ENCODE results near the gene MIGA2.
"Not testable (repeated sequence)": the region's sequence is repeated elsewhere in the genome, so short reads cannot be mapped to it uniquely, and the experiment has no call there.

Gene MIGA2, protein sequence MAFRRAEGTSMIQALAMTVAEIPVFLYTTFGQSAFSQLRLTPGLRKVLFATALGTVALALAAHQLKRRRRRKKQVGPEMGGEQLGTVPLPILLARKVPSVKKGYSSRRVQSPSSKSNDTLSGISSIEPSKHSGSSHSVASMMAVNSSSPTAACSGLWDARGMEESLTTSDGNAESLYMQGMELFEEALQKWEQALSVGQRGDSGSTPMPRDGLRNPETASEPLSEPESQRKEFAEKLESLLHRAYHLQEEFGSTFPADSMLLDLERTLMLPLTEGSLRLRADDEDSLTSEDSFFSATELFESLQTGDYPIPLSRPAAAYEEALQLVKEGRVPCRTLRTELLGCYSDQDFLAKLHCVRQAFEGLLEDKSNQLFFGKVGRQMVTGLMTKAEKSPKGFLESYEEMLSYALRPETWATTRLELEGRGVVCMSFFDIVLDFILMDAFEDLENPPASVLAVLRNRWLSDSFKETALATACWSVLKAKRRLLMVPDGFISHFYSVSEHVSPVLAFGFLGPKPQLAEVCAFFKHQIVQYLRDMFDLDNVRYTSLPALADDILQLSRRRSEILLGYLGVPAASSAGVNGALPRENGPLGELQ

DNA sequence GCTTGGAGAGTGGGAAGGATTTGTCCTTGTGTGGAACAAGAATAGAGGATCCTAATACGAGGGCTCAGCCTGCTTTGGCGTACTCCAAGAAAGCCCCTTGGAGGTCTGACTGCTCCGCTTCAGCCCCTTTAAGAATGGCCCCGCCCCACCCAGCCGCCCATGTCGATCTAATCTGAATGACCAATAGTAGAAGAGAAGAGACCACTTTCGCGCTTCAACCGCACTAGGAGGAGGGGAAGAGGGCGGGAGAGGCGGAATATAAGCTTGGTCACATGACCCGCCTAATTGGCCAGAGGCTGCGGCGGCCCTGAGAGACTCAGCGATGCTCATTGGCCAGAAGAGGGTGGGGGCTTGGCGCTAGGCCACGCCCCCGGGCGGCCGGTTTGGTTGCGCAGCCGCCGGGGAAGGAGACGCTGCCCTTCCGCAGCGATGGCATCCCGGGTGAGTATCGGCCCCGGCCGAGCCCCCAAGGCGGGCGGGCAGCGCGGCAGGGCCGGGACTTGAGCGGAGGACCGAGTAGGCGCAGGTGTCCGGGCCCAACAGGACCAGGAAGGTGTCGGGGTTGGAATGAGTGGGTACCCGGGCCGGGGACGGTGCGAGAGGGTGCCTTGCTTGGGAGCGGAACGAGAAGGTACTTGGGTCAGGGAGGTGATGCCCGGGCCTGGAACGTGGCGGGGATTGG lies at the start of gene MIGA2:
MIGA2 (plus strand) TSS at position 386 of the 682 bp plus-strand sequence. CDS start 3,969 bp downstream, outside the sequence.
- DNase-seq: peak; percentile 89

GRCh38 chr9:128986671-128987070 lies 49.8 kb upstream of the MIGA2 start:
- DNase-seq: no peak

GRCh38 chr9:128987805-128988204 lies 48.6 kb upstream of the MIGA2 start:
- no peak for DNase-seq

DNA sequence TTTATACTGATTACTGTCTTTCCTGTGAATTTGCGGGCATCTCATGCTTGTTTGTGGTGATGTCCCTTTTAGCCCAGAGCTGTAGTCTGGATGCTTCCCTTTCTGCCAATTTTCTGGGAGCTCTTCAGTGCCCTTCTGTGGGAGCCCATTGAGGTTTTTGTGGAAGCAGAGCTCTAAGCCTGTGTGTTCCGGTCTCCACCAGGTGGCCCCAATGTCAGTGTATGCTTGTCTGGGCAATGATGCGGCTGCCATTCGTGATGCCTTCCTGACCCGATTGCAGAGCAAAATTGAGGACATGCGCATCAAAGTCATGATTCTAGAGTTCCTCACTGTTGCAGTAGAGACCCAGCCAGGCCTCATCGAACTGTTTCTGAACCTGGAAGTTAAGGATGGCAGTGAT lies 43.4 kb upstream of the MIGA2 start:
- no peak for DNase-seq

- DNase-seq: no peak
These were observed 40.6 kb upstream of the MIGA2 start for GRCh38 chr9:128995791-128996190.

DNA sequence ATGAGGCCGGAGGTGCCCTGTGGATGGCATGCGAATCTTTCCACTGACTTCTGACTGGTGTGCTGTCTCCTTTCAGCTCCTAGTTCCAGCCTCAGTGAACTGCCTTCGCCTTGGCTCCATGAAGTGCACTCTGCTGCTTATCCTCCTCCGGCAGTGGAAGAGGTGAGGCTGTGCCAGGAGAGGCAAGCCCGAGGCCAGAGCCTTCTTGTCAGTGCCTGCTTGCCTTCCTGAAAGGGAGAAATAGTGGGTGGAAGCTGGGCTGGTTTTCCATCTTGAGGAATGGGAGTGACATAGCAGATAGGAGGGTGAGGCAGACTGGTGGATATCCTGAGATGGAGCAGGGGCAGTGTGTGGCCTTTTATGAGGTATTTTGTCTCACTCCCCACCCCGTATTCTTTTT lies 38.0 kb upstream of the MIGA2 start:
- DNase-seq: no peak

GRCh38 chr9:128999581-129000206 lies 36.7 kb upstream of the MIGA2 start:
- DNase-seq: no peak

- DNase-seq: no peak
These were observed 34.7 kb upstream of the MIGA2 start for GRCh38 chr9:129001504-129002325.

GRCh38 chr9:129002992-129003391 lies 33.4 kb upstream of the MIGA2 start:
- DNase-seq: no peak

- DNase-seq: not testable (repeated sequence)
These were observed 32.3 kb upstream of the MIGA2 start for GRCh38 chr9:129004173-129004572.

DNA sequence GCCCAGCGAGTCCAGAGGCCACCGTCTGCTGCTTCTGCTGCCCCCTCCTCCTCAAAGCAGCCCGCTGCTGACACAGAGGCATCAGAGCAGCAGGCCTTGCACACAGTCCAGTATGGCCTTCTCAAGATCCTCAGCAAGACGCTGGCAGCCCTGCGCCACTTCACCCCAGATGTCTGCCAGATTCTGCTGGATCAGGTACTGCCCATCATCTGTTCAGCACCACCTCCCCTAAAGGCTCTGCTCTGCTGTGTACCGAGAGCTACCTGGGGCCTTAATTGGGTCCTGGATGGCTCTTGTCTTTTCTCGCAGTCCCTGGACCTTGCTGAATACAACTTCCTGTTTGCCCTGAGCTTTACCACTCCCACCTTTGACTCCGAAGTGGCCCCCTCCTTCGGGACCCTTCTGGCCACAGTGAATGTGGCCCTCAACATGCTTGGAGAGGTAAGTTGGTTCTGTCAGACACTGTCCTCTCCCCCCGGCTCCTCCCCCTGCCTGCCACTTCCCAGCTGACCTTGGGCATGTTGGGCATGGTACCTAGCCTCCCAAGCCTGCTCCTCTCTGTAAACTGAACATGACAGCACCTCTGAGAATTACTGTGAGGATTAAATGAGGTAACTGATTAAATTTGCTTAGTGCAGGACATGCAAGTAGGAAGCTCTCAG lies 31.0 kb upstream of the MIGA2 start:
- no peak for DNase-seq

DNA sequence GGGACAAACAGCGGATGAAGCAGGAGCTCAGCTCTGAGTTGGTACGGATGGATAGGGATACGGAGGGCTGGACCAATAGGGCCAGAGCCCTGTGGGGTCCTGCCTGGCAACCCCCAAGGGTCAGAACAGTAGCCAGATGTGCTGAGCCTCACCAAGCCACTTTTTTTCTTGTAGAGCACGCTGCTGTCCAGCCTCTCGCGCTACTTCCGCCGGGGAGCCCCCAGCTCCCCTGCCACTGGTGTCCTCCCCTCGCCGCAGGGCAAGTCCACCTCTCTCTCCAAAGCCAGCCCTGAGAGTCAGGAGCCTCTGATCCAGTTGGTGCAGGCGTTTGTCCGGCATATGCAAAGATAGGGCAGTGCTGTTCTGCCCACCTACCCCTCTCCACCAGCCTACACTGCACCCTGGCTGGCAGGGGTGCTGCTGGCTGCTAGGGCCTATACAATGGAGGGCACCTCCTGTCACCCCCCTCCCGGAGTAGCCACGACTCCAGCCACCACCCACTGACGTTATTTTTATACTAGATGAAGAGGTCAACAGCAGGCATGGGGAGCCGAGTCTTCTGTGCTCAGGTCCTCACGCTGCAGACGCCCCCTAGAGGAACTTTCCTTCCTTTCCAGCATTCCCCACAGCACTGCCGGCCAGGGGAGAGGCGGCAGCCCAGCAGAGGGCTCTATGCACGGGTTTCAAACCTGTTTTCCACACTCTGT lies 29.9 kb upstream of the MIGA2 start:
- DNase-seq: no peak

- no peak for DNase-seq
These were observed 29.2 kb upstream of the MIGA2 start for GRCh38 chr9:129007035-129007765.

GRCh38 chr9:129007766-129008468 lies 28.5 kb upstream of the MIGA2 start:
- DNase-seq: no peak

DNA sequence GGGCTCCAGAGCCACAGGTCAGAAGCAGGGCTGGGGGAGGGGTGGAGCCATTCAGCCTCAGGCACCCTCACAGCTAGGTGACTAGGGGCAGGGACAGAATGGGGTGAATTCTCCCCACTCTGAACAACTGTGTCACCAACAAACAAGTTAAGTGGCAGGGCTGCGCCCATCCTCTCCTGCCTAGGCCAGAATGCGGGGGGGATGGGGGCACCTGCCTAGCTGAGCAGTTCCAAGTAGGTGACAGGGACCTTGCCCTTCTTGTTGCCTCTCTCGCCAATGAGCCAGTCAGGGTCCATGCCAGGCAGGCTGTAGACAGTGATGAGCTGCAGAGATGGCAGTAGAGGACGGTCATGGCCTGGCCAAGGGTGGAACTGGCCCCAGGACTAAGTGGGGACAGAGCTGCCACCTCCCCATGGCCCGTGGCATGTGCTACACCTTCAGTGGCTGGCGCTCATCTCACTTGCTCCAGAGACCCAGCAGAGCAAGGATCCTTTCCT lies 27.9 kb upstream of the MIGA2 start:
- DNase-seq: no peak

DNA sequence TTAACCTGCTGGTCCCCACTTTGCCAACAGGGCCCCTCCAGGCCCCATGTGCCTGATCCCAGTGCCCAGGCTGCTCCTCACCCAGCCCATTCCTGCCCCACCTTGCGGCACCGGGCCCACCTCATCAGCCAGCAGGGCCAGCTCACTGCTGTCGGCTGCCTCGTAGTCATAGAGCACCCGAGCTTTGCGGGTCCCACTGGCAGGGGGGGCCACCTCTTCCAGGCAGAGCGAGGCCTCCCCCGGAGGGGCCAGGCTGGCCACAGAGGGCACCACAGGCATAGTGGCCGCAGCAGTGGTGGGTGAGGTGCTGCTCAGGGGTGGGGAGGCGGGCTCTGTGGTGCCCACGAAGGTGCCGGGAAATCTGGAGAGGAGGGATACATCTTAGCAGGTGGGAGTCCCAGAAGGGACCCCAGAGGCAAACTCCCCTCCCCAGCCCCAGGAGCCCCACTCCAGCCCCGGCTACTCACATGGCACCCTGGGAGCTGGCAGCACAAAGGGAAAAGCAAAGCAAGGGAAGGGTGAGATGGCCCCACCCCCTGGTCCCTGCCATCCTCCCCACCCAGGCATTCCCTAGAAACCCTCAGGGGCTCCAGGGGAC lies 27.3 kb upstream of the MIGA2 start:
- DNase-seq: no peak

DNA sequence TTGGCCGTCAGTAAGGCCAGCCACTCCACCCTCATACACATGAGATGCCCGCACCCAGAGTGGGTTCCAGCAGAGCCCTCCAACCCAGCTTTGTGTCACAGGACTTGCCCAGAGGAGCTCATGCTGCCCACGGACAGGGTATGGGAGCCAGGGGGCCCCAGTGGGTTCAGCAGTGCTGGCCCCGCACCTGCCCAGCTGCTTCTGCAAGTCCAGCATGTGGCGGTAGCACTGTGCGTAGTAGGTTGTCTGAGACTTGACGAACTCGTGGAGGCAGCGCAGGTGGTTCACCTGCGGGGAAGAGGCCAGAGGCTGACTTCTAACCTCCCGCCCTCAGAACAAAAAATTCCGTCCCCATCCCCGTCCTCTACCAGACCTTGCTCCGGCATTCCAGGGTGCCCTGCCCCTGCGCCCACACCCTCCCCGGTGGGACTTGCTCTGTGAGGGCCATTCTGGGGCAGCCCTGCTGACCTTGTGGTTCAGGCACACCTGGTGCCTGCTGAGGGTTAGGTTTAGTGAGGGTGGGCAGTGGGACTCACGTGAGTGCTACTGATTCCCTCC lies 26.8 kb upstream of the MIGA2 start:
- DNase-seq: no peak

- no peak for DNase-seq
These were observed 26.0 kb upstream of the MIGA2 start for GRCh38 chr9:129010267-129010975.
